Endothelial cell of umbilical vein (primary cell): Measurements from ENCODE around the gene PMVK. TPM values are rescaled to one million over a fixed set of nuclear protein-coding genes. Genes with fewer than 3 reads are reported as not detected.

Experiments used
- BruUV-seq: library from RNA; stranded (reverse); fragments of 400-500 nt; replicated peaks from 2 replicates; lab custom pipeline; 2021; lab: Mats Ljungman, UMichigan
- CTCF ChIA-PET: fragments of 300-600, 350-600 bp; sonication (Branson Sonifier 250); formaldehyde crosslinking; loops from one replicate; lab custom pipeline; 2021; ENCODE audit warnings: antibody characterized with exemption, inconsistent platforms; lab: Charles Lee
- POLR2A ChIA-PET: fragments of 300-600, 350-600 bp; sonication (Branson Sonifier 250); formaldehyde crosslinking; loops from one replicate; lab custom pipeline; 2021; ENCODE audit warnings: antibody characterized with exemption, inconsistent platforms; lab: Charles Lee
- DNase-seq: peaks from one replicate; pipeline ENCODE4 v3.0.0-alpha.2; 2011; ENCODE audit warnings: low read depth, low spot score
- FAIRE-seq: peaks from 2 replicates; lab custom pipeline; 2011; peaks lifted over from hg19 to GRCh38; lab: Jason Lieb, UNC
- H2AFZ ChIP-seq: 2 replicates; pipeline ENCODE4 v1.6.0; 2012; ENCODE audit warnings: low read depth, low read length, control low read depth, inconsistent platforms
- H3K27ac ChIP-seq: 2 replicates; pipeline ENCODE4 v1.5.1; 2011; ENCODE audit warnings: low read depth, mild to moderate bottlenecking, control low read depth, low read length, moderate library complexity; ENCODE audit not compliant: insufficient read depth
- H3K27me3 ChIP-seq, 2 experiments: 2 replicates each; pipeline versions ENCODE4 v1.6.0 to v1.6.1; 2011; ENCODE audit warnings: low read length in 2 of 2, mixed read lengths in 1 of 2; ENCODE audit not compliant: control insufficient read depth in 2 of 2, insufficient read depth in 2 of 2
- H3K36me3 ChIP-seq, 2 experiments: 2 replicates in 1 of 2; 3 replicates in 1 of 2; pipeline ENCODE4 v1.5.1; 2011; ENCODE audit warnings: low read length in 2 of 2, mild to moderate bottlenecking in 1 of 2, moderate library complexity in 1 of 2; ENCODE audit not compliant: control insufficient read depth in 2 of 2, insufficient read depth in 2 of 2; ENCODE audit errors: extremely low read depth in 1 of 2
- H3K4me1 ChIP-seq: 3 replicates; pipeline ENCODE4 v1.5.1; 2011; ENCODE audit warnings: mild to moderate bottlenecking, low read length; ENCODE audit not compliant: control insufficient read depth, insufficient read depth; ENCODE audit errors: extremely low read depth
- H3K4me2 ChIP-seq: 2 replicates; pipeline ENCODE4 v1.6.1; 2011; ENCODE audit warnings: low read length, control low read depth, mixed read lengths; ENCODE audit not compliant: insufficient read depth
- H3K4me3 ChIP-seq, 3 experiments: fragments of 200-600 bp in 1 of 3; sonication (generic), shearing (Covaris generic) in 1 of 3; replicated peaks in 1 of 3; 2 replicates each; pipeline ENCODE4 v1.5.1; 2011 to 2016; ENCODE audit warnings: control low read depth in 3 of 3, low read length in 3 of 3, mild to moderate bottlenecking in 2 of 3, inconsistent platforms in 1 of 3, low read depth in 1 of 3, moderate library complexity in 1 of 3; ENCODE audit not compliant: insufficient read depth in 1 of 3
- H3K79me2 ChIP-seq: 2 replicates; pipeline ENCODE4 v1.6.0; 2012; ENCODE audit warnings: low read length, inconsistent platforms; ENCODE audit not compliant: control insufficient read depth, insufficient read depth
- H3K9ac ChIP-seq: replicated peaks from 2 replicates; pipeline ENCODE3; 2011; ENCODE audit warnings: low read length, control low read depth; ENCODE audit not compliant: insufficient read depth; ENCODE audit errors: extremely low read depth
- H3K9me1 ChIP-seq: replicated peaks from 3 replicates; pipeline ENCODE4 v1.6.0; 2011; ENCODE audit warnings: mild to moderate bottlenecking, low read length; ENCODE audit not compliant: control insufficient read depth, insufficient read depth; ENCODE audit errors: extremely low read depth
- H3K9me3 ChIP-seq: replicated peaks from 2 replicates; pipeline ENCODE4 v1.5.1; 2012; ENCODE audit warnings: low read length, inconsistent platforms; ENCODE audit not compliant: control insufficient read depth, insufficient read depth
- H4K20me1 ChIP-seq: replicated peaks from 2 replicates; pipeline ENCODE3; 2011; ENCODE audit warnings: mild to moderate bottlenecking, low read length; ENCODE audit not compliant: control insufficient read depth, insufficient read depth; ENCODE audit errors: extremely low read depth
- EZH2 ChIP-seq: IDR thresholded peaks from 2 replicates; pipeline ENCODE4 v1.6.1; 2012; ENCODE audit warnings: borderline replicate concordance, low read depth, mild to moderate bottlenecking, moderate library complexity, low read length, inconsistent platforms; ENCODE audit not compliant: severe bottlenecking
- FOS ChIP-seq: IDR thresholded peaks from 2 replicates; pipeline ENCODE4 v1.6.1; 2011; ENCODE audit warnings: mild to moderate bottlenecking, low read length, moderate library complexity, borderline replicate concordance; ENCODE audit not compliant: insufficient read depth
- GATA2 ChIP-seq: IDR thresholded peaks from 2 replicates; pipeline ENCODE4 v1.7.0; 2011; ENCODE audit warnings: low read depth, mild to moderate bottlenecking, moderate library complexity, mixed read lengths, low read length; ENCODE audit not compliant: insufficient read length, insufficient read depth
- JUN ChIP-seq: IDR thresholded peaks from 2 replicates; pipeline ENCODE4 v1.6.1; 2011; ENCODE audit warnings: borderline replicate concordance, low read depth; ENCODE audit not compliant: insufficient read length, insufficient read depth
- MAX ChIP-seq: IDR thresholded peaks from 2 replicates; pipeline ENCODE4 v1.6.1; 2011; ENCODE audit not compliant: insufficient read depth, insufficient read length
- MYC ChIP-seq: IDR thresholded peaks from one replicate; pipeline ENCODE4 v1.6.1; 2011; ENCODE audit warnings: mild to moderate bottlenecking, low read depth, low read length
- POLR2A ChIP-seq: IDR thresholded peaks from 2 replicates; pipeline ENCODE4 v1.6.1; 2012; ENCODE audit warnings: low read depth, mild to moderate bottlenecking, control low read depth, low read length
- POLR2AphosphoS5 ChIP-seq: IDR thresholded peaks from 2 replicates; pipeline ENCODE4 v1.6.1; 2012; ENCODE audit warnings: low read depth, mild to moderate bottlenecking, control low read depth, low read length, moderate library complexity; ENCODE audit not compliant: insufficient read depth
- dilution Hi-C: fragments of 300-500 bp; cut with MboI; formaldehyde crosslinking; loops from one replicate; pipeline ENCODE4 v1.15.0; 2019; ENCODE audit warnings: low sequenced_read_pairs; ENCODE audit not compliant: extremely low pct_ligation_motif_present
- intact Hi-C: fragments of 100-400 bp; cut with micrococcal nuclease; formaldehyde crosslinking; loops from one replicate; pipeline ENCODE4 v1.10.0; 2022
- polyA plus RNA-seq, 4 experiments: library from polyadenylated mRNA; depleted of rRNA in 3 of 4; stranded (reverse) in 3 of 4; unstranded in 1 of 4; fragments of >200 nt; gene quantifications; 2 replicates each; pipeline versions ENCODE4 v1.2.1 to v1.2.3, GENCODE V29; 2011 to 2012; ENCODE audit warnings: missing spikeins in 1 of 4
- total RNA-seq: library from RNA; stranded (reverse); gene quantifications from 2 replicates; pipeline ENCODE4 v1.2.3, GENCODE V29; 2021
- TF ChIP-seq, protein P1 (sequence below), 2 donors: IDR thresholded peaks; 1 replicate in 1 of 2; 2 replicates in 1 of 2; pipeline ENCODE4 v1.5.1; 2011; ENCODE audit warnings: low read length in 2 of 2, mild to moderate bottlenecking in 2 of 2, moderate library complexity in 2 of 2, control low read depth in 1 of 2, inconsistent platforms in 1 of 2, low read depth in 1 of 2; ENCODE audit not compliant: insufficient read depth in 1 of 2; ENCODE audit errors: extremely low read depth in 1 of 2

Gene PMVK
- total and polyA plus RNA-seq, 2 donors (not counting 3 experiments of a cell fraction or from before 2014, with no cell fraction given) = 22.6 to 32.7 TPM

DNA sequence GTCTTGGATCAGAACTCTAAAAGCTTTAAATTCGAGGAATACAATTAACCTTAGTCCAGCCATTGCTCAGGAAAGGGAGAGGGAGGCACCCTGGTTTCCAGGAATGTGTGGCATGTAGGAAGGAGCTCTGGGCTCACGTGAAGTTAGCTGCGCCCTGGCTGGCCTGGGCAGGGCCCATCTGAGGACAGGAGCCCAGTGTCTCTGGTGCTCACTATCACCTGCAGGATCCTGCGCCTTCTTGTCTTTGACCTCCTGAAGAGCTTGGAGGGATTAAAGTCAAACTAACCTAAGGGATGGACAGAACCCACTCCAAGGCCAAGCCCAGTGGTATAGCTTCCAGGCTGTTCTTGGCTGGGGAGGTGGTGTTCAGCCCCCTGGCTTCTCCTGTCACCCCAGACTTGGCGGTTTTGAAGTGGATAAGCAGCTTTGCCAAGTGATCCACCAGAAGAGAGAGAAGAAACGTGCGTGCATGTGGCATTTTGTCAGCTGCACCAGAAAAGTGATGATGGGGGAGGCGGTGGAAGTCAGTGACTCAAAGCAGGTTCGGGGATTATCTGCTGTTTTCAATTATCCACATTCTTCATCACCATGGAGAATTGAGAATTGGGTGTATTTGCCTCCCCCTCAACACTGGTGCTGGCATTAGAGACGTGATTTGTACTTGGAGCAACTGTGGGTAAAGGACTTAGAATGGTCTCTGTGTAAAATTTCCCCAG, 54.5 kb downstream of the PMVK start:
- H3K4me3 ChIP-seq = no peak overlapping the region
- H3K27me3 ChIP-seq = no peaks in the 10 kb centered on the region
- no peak overlapping the region for H2AFZ ChIP-seq
- H3K27ac ChIP-seq = no peak overlapping the region
- dilution Hi-C loops (no loop called here), intact Hi-C loops (no loop called here)
- ChIA-PET POLR2A (no interaction called here), CTCF (interaction anchor here (0.9 to 2.6 kb wide), 12 partner anchors 9 to 322 kb away, joined by 3 to 14 read pairs (median 4); partner anchors contain the start of gene LENEP)
- no peak overlapping the region for H3K9ac ChIP-seq
- DNase-seq (no peak), FAIRE-seq (no peak)
- H3K9me3 ChIP-seq = no peaks in the 10 kb centered on the region
- no peaks in the 10 kb centered on the region for H3K36me3 ChIP-seq
- H3K79me2 ChIP-seq = no peaks in the 10 kb centered on the region
- TF ChIP-seq MYC = no peak
- TF ChIP-seq EZH2 = no peak
- no TSS peak for BruUV-seq
- H3K4me1 ChIP-seq = peaks cover 28% of the 10 kb centered on the region
- no peaks in the 10 kb centered on the region for H4K20me1 ChIP-seq
- H3K9me1 ChIP-seq = no peaks in the 10 kb centered on the region
- no peak overlapping the region for H3K4me2 ChIP-seq

DNA sequence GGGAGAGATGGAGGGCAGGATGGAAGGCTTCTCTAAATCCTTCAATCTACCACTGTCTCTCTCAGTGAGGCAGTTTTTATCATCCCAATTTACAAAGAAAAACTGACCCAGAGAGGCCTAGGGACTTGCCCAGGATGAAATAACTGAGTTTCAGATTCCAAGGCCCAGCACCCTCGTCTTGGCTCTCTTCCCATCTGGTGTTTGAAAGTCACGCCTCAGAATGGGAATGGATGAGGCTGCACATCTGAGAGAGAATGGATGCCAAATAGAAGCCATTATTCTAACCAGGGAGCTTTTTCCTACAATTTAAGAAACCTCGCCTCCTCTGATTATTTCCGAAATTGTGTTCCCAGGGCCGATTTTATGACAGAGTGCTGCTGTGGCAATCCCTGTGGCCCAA, 55.8 kb downstream of the PMVK start:
- Histone ChIP-seq H4K20me1 (no peaks in the 10 kb centered on the region), H3K9me3 (no peaks in the 10 kb centered on the region), H3K9ac (no peak overlapping the region), H3K9me1 (no peaks in the 10 kb centered on the region), H3K27ac (no peak overlapping the region), H3K4me2 (no peak overlapping the region), H3K79me2 (no peaks in the 10 kb centered on the region), H2AFZ (no peak overlapping the region), H3K27me3 (no peaks in the 10 kb centered on the region), H3K4me1 (peaks cover 28% of the 10 kb centered on the region), H3K36me3 (no peaks in the 10 kb centered on the region), H3K4me3 (no peak overlapping the region)
- dilution Hi-C loops (no loop called here), intact Hi-C loops (no loop called here)
- no peak for FAIRE-seq
- POLR2A ChIA-PET = no interaction called here
- TF ChIP-seq POLR2AphosphoS5 (no peak), GATA2 (no peak), MYC (no peak), EZH2 (no peak), JUN (no peak), FOS (no peak), MAX (no peak), POLR2A (no peak)
- TF ChIP-seq, protein P1, sequence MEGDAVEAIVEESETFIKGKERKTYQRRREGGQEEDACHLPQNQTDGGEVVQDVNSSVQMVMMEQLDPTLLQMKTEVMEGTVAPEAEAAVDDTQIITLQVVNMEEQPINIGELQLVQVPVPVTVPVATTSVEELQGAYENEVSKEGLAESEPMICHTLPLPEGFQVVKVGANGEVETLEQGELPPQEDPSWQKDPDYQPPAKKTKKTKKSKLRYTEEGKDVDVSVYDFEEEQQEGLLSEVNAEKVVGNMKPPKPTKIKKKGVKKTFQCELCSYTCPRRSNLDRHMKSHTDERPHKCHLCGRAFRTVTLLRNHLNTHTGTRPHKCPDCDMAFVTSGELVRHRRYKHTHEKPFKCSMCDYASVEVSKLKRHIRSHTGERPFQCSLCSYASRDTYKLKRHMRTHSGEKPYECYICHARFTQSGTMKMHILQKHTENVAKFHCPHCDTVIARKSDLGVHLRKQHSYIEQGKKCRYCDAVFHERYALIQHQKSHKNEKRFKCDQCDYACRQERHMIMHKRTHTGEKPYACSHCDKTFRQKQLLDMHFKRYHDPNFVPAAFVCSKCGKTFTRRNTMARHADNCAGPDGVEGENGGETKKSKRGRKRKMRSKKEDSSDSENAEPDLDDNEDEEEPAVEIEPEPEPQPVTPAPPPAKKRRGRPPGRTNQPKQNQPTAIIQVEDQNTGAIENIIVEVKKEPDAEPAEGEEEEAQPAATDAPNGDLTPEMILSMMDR (IDR thresholded peaks at IDR 0.05; ENCODE audit: extremely low read depth in 1 of 2, insufficient read depth in 1 of 2, low read depth in 1 of 2, low read length in 2 of 2) = no peak
- BruUV-seq = no TSS peak
- no peak for DNase-seq
- CTCF ChIA-PET = interaction anchor here (1.0 to 2.6 kb wide), 9 partner anchors 55 to 321 kb away, joined by 3 to 14 read pairs (median 4); no protein-coding TSS in a partner anchor
